ENCODE results near the gene COL23A1. TPM values are rescaled to one million over a fixed set of nuclear protein-coding genes. Genes with fewer than 3 reads are reported as not detected.
A peak's percentile ranks its signal among the peaks of the same experiment; 100 is the strongest.

Gene COL23A1
- total and polyA plus RNA-seq, 2 of the 8 experiments (the other 6 are each of a cell fraction or from before 2014, with no cell fraction given) = 3.1 to 4.7 TPM

- no peaks in the 10 kb centered on the region for H3K9me3 ChIP-seq (ENCODE audit: insufficient read depth in 2 of 2, low read depth in 1 of 2, low read length in 1 of 2)
- no peaks in the 10 kb centered on the region for H3K36me3 ChIP-seq (ENCODE audit: control insufficient read depth in 2 of 4, insufficient read depth in 4 of 4, low read length in 3 of 4)
- H3K4me1 ChIP-seq (replicated peaks in 1 of 4; ENCODE audit: control insufficient read depth in 3 of 4, insufficient read depth in 4 of 4, low read length in 3 of 4) = peaks cover 4 to 24% (median 10%) of the 10 kb centered on the region in 4 experiments
- H2AFZ ChIP-seq (ENCODE audit: low read length) = no peak overlapping the region
- WGBS, 2 experiments (ENCODE audit: extremely low coverage in 1 of 2, insufficient coverage in 1 of 2, insufficient read length in 1 of 2, insufficient replicate concordance in 2 of 2, low coverage in 1 of 2, low lambda C conversion rate in 2 of 2, missing lambda C conversion rate in 1 of 2) = 76% methylated on average over 12 of the region's 12 CpGs; no CpG with 5 or more reads in 1 of the 2 experiments
- no peak overlapping the region for H2BK20ac ChIP-seq (ENCODE audit: low read length)
- no peak overlapping the region for H3K9ac ChIP-seq (replicated peaks in 1 of 4; ENCODE audit: extremely low read depth in 1 of 4, low read depth in 3 of 4, low read length in 3 of 4)
- H2BK12ac ChIP-seq (ENCODE audit: low read depth, low read length) = no peak overlapping the region; the same call in 1 of the 2 replicates
- no peaks in the 10 kb centered on the region for H3K79me1 ChIP-seq (ENCODE audit: low read depth, low read length)
- H3K27me3 ChIP-seq (replicated peaks in 1 of 4; ENCODE audit: control insufficient read depth in 3 of 4, extremely low read depth in 1 of 4, insufficient read depth in 3 of 4, low read length in 3 of 4) = no peaks in the 10 kb centered on the region
- no peak overlapping the region for H4K5ac ChIP-seq (ENCODE audit: insufficient read length, low read depth, low read length)
- no peak for TF ChIP-seq SAP30 (IDR thresholded peaks at IDR 0.05; ENCODE audit: insufficient read depth, insufficient replicate concordance, low read length)
- TF ChIP-seq USF2 (IDR thresholded peaks at IDR 0.05; ENCODE audit: low read length) = no peak
- TF ChIP-seq ZNF274 (IDR thresholded peaks at IDR 0.05; ENCODE audit: borderline replicate concordance, extremely low read depth, low read length) = no peak
- TF ChIP-seq, protein P1, sequence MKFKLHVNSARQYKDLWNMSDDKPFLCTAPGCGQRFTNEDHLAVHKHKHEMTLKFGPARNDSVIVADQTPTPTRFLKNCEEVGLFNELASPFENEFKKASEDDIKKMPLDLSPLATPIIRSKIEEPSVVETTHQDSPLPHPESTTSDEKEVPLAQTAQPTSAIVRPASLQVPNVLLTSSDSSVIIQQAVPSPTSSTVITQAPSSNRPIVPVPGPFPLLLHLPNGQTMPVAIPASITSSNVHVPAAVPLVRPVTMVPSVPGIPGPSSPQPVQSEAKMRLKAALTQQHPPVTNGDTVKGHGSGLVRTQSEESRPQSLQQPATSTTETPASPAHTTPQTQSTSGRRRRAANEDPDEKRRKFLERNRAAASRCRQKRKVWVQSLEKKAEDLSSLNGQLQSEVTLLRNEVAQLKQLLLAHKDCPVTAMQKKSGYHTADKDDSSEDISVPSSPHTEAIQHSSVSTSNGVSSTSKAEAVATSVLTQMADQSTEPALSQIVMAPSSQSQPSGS (IDR thresholded peaks at IDR 0.05; ENCODE audit: low read length) = no peak
- no peak for TF ChIP-seq RAD21 (IDR thresholded peaks at IDR 0.05 in 1 of 2, conservative IDR thresholded peaks at IDR 0.05 in 1 of 2; ENCODE audit: low read depth in 2 of 2, low read length in 2 of 2)
- TF ChIP-seq RNF2 (IDR thresholded peaks at IDR 0.05; ENCODE audit: borderline replicate concordance, low read depth, low read length, missing control alignments, poor library complexity, severe bottlenecking) = no peak
- TF ChIP-seq POLR2A (IDR thresholded peaks at IDR 0.05; ENCODE audit: control extremely low read depth in 1 of 2, low read depth in 2 of 2, low read length in 2 of 2) = no peak
- TF ChIP-seq TEAD4 (IDR thresholded peaks at IDR 0.05; ENCODE audit: low read depth, low read length) = no peak
- ChIA-PET CTCF (ENCODE audit: partially characterized antibody) (interaction anchor here (1.5 to 1.7 kb wide), 2 partner anchors 9 to 284 kb away, joined by 4 read pairs; no protein-coding TSS in a partner anchor), POLR2A (ENCODE audit: partially characterized antibody) (no interaction called here)
- FAIRE-seq = no peak
- no peak overlapping the region for H2BK5ac ChIP-seq (ENCODE audit: low read depth, low read length)
- no peak overlapping the region for H2AK5ac ChIP-seq (ENCODE audit: low read depth, low read length)
- no peak overlapping the region for H3K27ac ChIP-seq (ENCODE audit: low read depth, low read length)
- H4K20me1 ChIP-seq (replicated peaks in 1 of 2; ENCODE audit: control insufficient read depth in 1 of 2, insufficient read depth in 2 of 2, low read length in 2 of 2) = no peaks in the 10 kb centered on the region
- H3K23ac ChIP-seq (ENCODE audit: insufficient read length) = no peak overlapping the region
- peak overlapping the region in 1 of 4 experiments; percentile 27; a peak in 2 of 8 replicates for H3K4me3 ChIP-seq (ENCODE audit: extremely low read depth in 1 of 4, insufficient read depth in 2 of 4, low read depth in 3 of 4, low read length in 4 of 4)
- H3K14ac ChIP-seq (ENCODE audit: insufficient read length) = no peak overlapping the region
- no peak overlapping the region for H3K56ac ChIP-seq (replicated peaks; ENCODE audit: insufficient read length, low read depth, low read length)
- no peaks in the 10 kb centered on the region for H3K23me2 ChIP-seq (ENCODE audit: low read depth, low read length)
- H2BK120ac ChIP-seq (replicated peaks; ENCODE audit: low read depth, low read length) = no peak overlapping the region
- H3K79me2 ChIP-seq (ENCODE audit: control insufficient read depth in 1 of 2, insufficient read depth in 2 of 2, low read length in 2 of 2) = no peaks in the 10 kb centered on the region
- no peak overlapping the region for H4K91ac ChIP-seq (replicated peaks; ENCODE audit: insufficient read length, low read length)
- DNase-seq (ENCODE audit: low read depth in 1 of 2, low spot score in 2 of 2) = no peak
- H2BK15ac ChIP-seq (ENCODE audit: low read length) = no peak overlapping the region
- peak overlapping the region; percentile 8 to 56 for H3K4me2 ChIP-seq (ENCODE audit: insufficient read depth in 1 of 2, low read depth in 2 of 2, low read length in 2 of 2)
- H3K4ac ChIP-seq (replicated peaks; ENCODE audit: insufficient read length, low read depth, low read length) = no peak overlapping the region
- H3K18ac ChIP-seq (ENCODE audit: extremely low read depth, low read length) = no peak overlapping the region
- H4K8ac ChIP-seq (ENCODE audit: extremely low read depth, insufficient read depth, low read length) = no peak overlapping the region
Observed at GRCh38 chr5:178564811-178565550, 25.2 kb downstream of the COL23A1 start.

Measured in H1 (cell line).